Thyroid gland (tissue), 4 donors: ENCODE measurements around the gene WNK1.

Source experiments
- POLR2A ChIP-seq, 2 donors: fragments of 450-650 bp; IDR thresholded peaks; one replicate each; pipeline ENCODE4 v1.6.1; 2017; ENCODE audit warnings: antibody characterized with exemption in 2 of 2, mild to moderate bottlenecking in 2 of 2, moderate library complexity in 1 of 2
- TF ChIP-seq, protein P1 (sequence below), 6 experiments: fragments of 200-600 bp in 3 of 6; fragments of 450-650 bp in 3 of 6; sonication (generic) in 3 of 6; IDR thresholded peaks; one replicate each; pipeline ENCODE4 v1.5.1; 2016 to 2019; ENCODE audit warnings: antibody characterized with exemption in 6 of 6, mild to moderate bottlenecking in 2 of 6, inconsistent platforms in 1 of 6, moderate library complexity in 1 of 6

DNA sequence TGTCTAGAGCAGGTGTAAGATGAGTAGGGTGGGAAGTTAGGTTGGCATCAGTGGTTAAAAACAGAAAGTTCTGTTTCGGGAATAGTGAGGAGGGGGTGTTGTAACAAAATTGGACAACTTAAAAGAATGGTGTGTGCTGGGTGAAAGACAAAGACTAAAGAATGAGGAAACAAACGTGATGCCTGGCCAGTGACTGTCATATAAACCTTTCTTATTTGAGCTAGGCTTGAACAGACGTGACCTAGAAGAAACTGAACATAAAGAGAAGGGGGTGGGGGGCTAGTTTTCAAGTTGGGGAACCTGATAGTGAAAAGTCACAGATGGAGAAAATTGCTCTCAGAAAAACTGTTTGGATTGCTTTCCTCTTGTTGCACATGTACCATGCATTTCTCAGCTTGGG is 157.5 kb downstream of the WNK1 start:
- TF ChIP-seq, protein P1, sequence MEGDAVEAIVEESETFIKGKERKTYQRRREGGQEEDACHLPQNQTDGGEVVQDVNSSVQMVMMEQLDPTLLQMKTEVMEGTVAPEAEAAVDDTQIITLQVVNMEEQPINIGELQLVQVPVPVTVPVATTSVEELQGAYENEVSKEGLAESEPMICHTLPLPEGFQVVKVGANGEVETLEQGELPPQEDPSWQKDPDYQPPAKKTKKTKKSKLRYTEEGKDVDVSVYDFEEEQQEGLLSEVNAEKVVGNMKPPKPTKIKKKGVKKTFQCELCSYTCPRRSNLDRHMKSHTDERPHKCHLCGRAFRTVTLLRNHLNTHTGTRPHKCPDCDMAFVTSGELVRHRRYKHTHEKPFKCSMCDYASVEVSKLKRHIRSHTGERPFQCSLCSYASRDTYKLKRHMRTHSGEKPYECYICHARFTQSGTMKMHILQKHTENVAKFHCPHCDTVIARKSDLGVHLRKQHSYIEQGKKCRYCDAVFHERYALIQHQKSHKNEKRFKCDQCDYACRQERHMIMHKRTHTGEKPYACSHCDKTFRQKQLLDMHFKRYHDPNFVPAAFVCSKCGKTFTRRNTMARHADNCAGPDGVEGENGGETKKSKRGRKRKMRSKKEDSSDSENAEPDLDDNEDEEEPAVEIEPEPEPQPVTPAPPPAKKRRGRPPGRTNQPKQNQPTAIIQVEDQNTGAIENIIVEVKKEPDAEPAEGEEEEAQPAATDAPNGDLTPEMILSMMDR (IDR thresholded peaks at IDR 0.05), result no peak
- no peak for TF ChIP-seq POLR2A (IDR thresholded peaks at IDR 0.05)
